Thyroid gland (tissue), 4 donors: ENCODE data around the gene ZC3H10.

Experiments
- CTCF ChIP-seq, 6 experiments: fragments of 200-600 bp in 3 of 6; fragments of 450-650 bp in 3 of 6; sonication (generic) in 3 of 6; IDR thresholded peaks; one replicate each; pipeline ENCODE4 v1.5.1; 2016 to 2019; ENCODE audit warnings: antibody characterized with exemption in 6 of 6, mild to moderate bottlenecking in 2 of 6, inconsistent platforms in 1 of 6, moderate library complexity in 1 of 6
- POLR2A ChIP-seq, 2 donors: fragments of 450-650 bp; IDR thresholded peaks; one replicate each; pipeline ENCODE4 v1.6.1; 2017; ENCODE audit warnings: antibody characterized with exemption in 2 of 2, mild to moderate bottlenecking in 2 of 2, moderate library complexity in 1 of 2

DNA sequence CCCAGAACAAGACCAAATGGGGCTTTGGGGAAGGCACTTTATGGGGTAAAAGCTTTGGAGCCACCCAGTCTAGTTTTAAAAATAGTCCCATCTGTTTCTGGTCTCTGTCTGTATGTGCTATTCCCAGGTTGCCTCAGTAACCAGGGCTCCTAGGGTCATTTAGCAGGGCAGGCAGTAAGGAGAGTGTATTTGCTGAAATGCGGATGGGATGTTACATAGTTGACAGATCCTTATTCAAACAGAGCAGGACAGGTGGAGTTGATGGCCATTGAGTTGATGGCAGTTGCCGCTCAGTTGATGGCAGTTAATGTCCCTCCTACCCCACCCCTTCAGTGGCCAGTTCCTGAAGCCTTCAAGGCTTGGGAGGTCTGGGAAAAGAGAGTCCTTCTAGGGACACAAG, 4.6 kb downstream of the ZC3H10 start:
- no peak for TF ChIP-seq CTCF (IDR thresholded peaks at IDR 0.05)
- no peak for TF ChIP-seq POLR2A (IDR thresholded peaks at IDR 0.05)
